Body of pancreas (tissue), 4 donors: ENCODE results near the gene PLCH1.

Experiments
- CTCF ChIP-seq, 7 experiments: fragments of 450-650 bp in 4 of 7; fragments of 200-600 bp in 3 of 7; sonication (generic) in 3 of 7; IDR thresholded peaks; one replicate each; pipeline ENCODE4 v1.5.1; 2016 to 2019; ENCODE audit warnings: antibody characterized with exemption in 7 of 7
- POLR2A ChIP-seq, 3 donors: fragments of 450-650 bp; IDR thresholded peaks; one replicate each; pipeline ENCODE4 v1.6.1; 2016; ENCODE audit warnings: antibody characterized with exemption in 3 of 3, mild to moderate bottlenecking in 2 of 3

GRCh38 chr3:155641956-155642355, 102.9 kb downstream of the PLCH1 start:
- TF ChIP-seq POLR2A (IDR thresholded peaks at IDR 0.05) (no peak), CTCF (IDR thresholded peaks at IDR 0.05) (no peak)
